ENCODE data around the gene HNRNPA3. TPM values are rescaled to one million over a fixed set of nuclear protein-coding genes. Genes with fewer than 3 reads are reported as not detected.

HNRNPA3 gene
- total RNA-seq, 1 donor from 2014 or later: 304 TPM

DNA sequence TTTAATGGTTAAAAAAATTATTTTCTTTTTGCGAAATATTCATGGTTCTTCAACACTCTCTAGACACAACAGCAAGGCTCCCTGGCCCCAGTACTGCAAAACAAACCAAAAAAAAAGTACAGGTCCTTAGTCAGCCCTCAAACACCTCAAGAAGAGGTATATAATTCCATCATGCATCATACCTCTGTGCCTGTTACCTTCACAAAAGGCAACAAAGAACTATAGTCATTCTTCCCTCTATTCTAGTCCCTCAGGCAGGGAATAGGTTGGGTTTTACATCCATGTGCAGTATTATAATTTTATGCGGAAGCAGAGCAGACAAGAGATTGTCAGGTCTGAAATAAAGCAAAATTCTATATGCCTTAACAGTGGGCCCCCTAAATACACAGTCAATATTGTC lies 43.4 kb downstream of the HNRNPA3 start:
- Mint-ChIP-seq H3K36me3 (peaks cover 50% of the 10 kb centered on the region), H3K4me3 (peak overlapping the region; percentile 37), H3K9me3 (no peaks in the 10 kb centered on the region), H3K4me1 (ENCODE audit: unreplicated experiment) (peaks cover 53% of the 10 kb centered on the region), H3K27me3 (no peaks in the 10 kb centered on the region), H3K27ac (peak overlapping the region; percentile 55)
- TF ChIP-seq, protein P1, sequence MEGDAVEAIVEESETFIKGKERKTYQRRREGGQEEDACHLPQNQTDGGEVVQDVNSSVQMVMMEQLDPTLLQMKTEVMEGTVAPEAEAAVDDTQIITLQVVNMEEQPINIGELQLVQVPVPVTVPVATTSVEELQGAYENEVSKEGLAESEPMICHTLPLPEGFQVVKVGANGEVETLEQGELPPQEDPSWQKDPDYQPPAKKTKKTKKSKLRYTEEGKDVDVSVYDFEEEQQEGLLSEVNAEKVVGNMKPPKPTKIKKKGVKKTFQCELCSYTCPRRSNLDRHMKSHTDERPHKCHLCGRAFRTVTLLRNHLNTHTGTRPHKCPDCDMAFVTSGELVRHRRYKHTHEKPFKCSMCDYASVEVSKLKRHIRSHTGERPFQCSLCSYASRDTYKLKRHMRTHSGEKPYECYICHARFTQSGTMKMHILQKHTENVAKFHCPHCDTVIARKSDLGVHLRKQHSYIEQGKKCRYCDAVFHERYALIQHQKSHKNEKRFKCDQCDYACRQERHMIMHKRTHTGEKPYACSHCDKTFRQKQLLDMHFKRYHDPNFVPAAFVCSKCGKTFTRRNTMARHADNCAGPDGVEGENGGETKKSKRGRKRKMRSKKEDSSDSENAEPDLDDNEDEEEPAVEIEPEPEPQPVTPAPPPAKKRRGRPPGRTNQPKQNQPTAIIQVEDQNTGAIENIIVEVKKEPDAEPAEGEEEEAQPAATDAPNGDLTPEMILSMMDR (conservative IDR thresholded peaks at IDR 0.05): no peak
- DNase-seq (ENCODE audit: extremely low spot score, unreplicated experiment): no peak

DNA sequence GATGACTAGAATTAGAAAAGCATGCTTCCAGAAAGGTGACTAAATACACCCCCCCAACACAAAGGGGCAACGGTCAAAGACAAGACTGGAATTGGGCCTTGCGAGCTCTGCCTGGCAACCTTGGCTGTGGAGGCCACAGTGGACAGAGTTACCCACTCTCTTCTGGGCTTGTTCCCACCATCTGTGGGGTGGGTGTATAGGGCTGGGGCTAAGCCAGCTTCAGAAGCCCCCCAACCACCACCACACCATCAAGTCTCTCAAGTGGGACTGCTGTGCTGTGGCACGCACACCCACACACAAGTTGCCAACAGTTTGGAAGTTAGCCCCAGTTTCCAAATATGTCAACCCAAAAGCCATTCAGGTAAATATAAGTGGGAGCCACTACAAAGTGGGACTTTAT lies 44.1 kb downstream of the HNRNPA3 start:
- no peak for DNase-seq (ENCODE audit: extremely low spot score, unreplicated experiment)
- no peak overlapping the region for H3K4me3 Mint-ChIP-seq
- peaks cover 45% of the 10 kb centered on the region for H3K36me3 Mint-ChIP-seq
- H3K4me1 Mint-ChIP-seq (ENCODE audit: unreplicated experiment): peaks cover 54% of the 10 kb centered on the region
- TF ChIP-seq, protein P1 (conservative IDR thresholded peaks at IDR 0.05): no peak
- no peaks in the 10 kb centered on the region for H3K9me3 Mint-ChIP-seq
- no peaks in the 10 kb centered on the region for H3K27me3 Mint-ChIP-seq
- peak overlapping the region; percentile 55 for H3K27ac Mint-ChIP-seq

DNA sequence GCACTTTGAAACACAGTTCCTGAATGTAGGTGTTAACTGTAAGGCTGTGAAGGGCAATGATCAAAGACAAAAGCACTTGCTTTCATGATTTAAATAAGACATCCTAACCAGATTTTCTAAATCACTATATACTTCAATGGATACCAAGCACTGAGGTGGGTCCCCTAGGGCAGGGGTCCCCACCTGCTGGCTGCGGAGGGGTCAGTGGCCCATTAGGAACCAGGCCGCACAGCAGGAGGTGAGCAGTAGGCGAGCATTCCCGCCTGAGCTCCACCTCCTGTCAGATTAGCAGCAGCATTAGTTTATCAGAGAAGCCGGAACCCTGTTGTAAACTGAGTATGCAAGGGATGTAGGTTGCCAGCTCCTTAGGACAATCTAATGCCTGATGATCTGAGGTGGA lies 44.9 kb downstream of the HNRNPA3 start:
- DNase-seq (ENCODE audit: extremely low spot score, unreplicated experiment): no peak
- Mint-ChIP-seq H3K27ac (peak overlapping the region; percentile 48), H3K4me1 (ENCODE audit: unreplicated experiment) (peaks cover 54% of the 10 kb centered on the region)

DNA sequence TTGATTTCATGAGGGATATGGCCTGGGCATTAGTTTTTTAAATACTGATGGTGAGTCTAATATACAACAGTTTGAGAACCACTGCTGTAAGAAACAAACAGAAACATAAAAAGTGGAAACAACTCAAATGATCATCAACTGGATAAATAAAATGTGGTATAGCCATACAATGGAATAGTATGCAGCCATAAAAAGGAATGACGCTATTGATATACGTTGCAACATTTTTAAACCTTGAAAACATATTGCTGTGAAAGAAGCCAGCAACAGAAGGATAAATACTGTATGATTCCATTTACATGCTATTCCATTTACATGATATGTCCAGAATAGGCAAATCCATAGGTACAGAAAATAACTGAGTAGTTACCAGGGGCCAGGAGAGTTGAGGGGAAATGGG lies 45.5 kb downstream of the HNRNPA3 start:
- no peaks in the 10 kb centered on the region for H3K9me3 Mint-ChIP-seq
- H3K4me1 Mint-ChIP-seq (ENCODE audit: unreplicated experiment): peaks cover 49% of the 10 kb centered on the region

More for the DNA sequence above, 44.9 kb downstream of the HNRNPA3 start:
- TF ChIP-seq, protein P1 (conservative IDR thresholded peaks at IDR 0.05): no peak
- Mint-ChIP-seq H3K36me3 (peaks cover 45% of the 10 kb centered on the region), H3K4me3 (peak overlapping the region; percentile 46), H3K27me3 (no peaks in the 10 kb centered on the region), H3K9me3 (no peaks in the 10 kb centered on the region)

DNA sequence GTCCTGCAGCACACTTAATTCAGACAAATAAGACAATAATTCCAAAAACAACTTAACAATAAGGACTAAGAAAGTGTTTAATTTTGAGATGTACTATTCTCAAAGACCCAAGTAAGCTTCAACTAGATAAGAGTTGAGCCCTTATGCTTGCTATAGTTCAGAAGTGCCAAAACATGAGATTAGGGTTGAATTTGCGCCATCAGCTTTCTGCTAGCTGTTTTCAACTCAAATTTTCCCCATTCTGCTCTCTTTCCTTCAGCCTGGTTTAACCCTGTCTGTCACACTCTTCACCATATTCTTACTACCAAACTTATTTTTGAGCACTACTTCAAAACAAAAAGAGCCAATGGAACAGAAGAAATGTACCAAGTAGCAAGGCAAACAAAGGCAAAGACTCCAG lies 47.8 kb downstream of the HNRNPA3 start:
- Mint-ChIP-seq H3K27me3 (no peaks in the 10 kb centered on the region), H3K9me3 (no peaks in the 10 kb centered on the region), H3K4me1 (ENCODE audit: unreplicated experiment) (peaks cover 31% of the 10 kb centered on the region), H3K36me3 (peaks cover 35% of the 10 kb centered on the region), H3K27ac (peak overlapping the region; percentile 44), H3K4me3 (peak overlapping the region; percentile 80)
- DNase-seq (ENCODE audit: extremely low spot score, unreplicated experiment): no peak
- TF ChIP-seq, protein P1 (conservative IDR thresholded peaks at IDR 0.05): no peak

More for the DNA sequence above, 45.5 kb downstream of the HNRNPA3 start:
- no peak for DNase-seq (ENCODE audit: extremely low spot score, unreplicated experiment)
- Mint-ChIP-seq H3K27me3 (no peaks in the 10 kb centered on the region), H3K4me3 (peak overlapping the region; percentile 3), H3K27ac (peak overlapping the region; percentile 9), H3K36me3 (peaks cover 45% of the 10 kb centered on the region)
- TF ChIP-seq, protein P1 (conservative IDR thresholded peaks at IDR 0.05): no peak
